ENCODE results near the gene LAMA2. TPM values are rescaled to one million over a fixed set of nuclear protein-coding genes. Genes with fewer than 3 reads are reported as not detected.

Gene LAMA2
- polyA plus RNA-seq, 3 donors, result not detected

DNA sequence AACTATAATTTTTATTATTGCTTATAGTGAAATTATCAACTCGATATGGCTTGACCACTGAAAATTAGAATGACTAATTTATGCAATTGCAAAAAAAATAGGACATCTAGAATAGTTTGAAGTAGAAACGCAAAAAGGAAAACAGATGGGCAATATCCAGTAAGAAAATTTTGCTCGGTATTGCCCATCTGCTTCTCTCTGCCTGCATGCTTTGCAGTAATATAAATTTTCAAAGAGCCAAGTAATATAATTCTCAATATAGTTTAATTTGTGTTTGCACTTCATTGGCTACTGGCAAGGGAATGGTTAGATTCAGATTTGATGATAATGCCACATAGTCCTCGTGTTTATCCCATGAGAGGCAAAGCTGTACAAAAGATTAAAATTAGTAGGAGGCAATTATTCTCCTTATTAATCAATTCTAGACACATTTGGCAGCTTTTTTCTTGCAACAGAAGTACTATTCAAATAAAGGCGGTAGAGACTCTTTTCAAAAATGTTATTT, 27.3 kb upstream of the LAMA2 start:
- Histone ChIP-seq H3K27me3 (ENCODE audit: control insufficient read depth in 2 of 2, insufficient read depth in 2 of 2, low read length in 2 of 2) (no peaks in the 10 kb centered on the region), H3K79me2 (ENCODE audit: insufficient read depth, low read length) (no peaks in the 10 kb centered on the region), H3K4me2 (replicated peaks; ENCODE audit: extremely low read depth, low read length, poor library complexity, severe bottlenecking) (no peak overlapping the region), H3K9me3 (replicated peaks in 1 of 2; ENCODE audit: control insufficient read depth in 1 of 2, insufficient read depth in 1 of 2, low read length in 2 of 2) (no peaks in the 10 kb centered on the region), H3K9ac (ENCODE audit: insufficient read depth, low read length, poor library complexity, severe bottlenecking) (no peak overlapping the region), H3K4me1 (ENCODE audit: control insufficient read depth in 1 of 2, insufficient read depth in 2 of 2, low read length in 2 of 2) (no peaks in the 10 kb centered on the region), H4K20me1 (ENCODE audit: insufficient read depth, low read length) (no peaks in the 10 kb centered on the region), H3K36me3 (replicated peaks in 1 of 2; ENCODE audit: control insufficient read depth in 1 of 2, insufficient read depth in 2 of 2, low read length in 2 of 2) (no peaks in the 10 kb centered on the region), H3K4me3 (replicated peaks in 1 of 3; ENCODE audit: low read depth in 2 of 3, low read length in 3 of 3) (no peak overlapping the region), H3K27ac (ENCODE audit: low read depth in 1 of 2, low read length in 2 of 2) (no peak overlapping the region), H2AFZ (ENCODE audit: insufficient read depth, low read depth, low read length, poor library complexity, severe bottlenecking) (no peak overlapping the region)
- Mint-ChIP-seq H3K4me3 (no peak overlapping the region), H3K4me1 (no peaks in the 10 kb centered on the region), H3K27me3 (ENCODE audit: low read depth in 3 of 3) (no peaks in the 10 kb centered on the region), H3K9me3 (peaks cover 0 to 10% (median 0%) of the 10 kb centered on the region in 7 donors), H3K36me3 (no peaks in the 10 kb centered on the region), H3K27ac (no peak overlapping the region)
- 80% methylated on average over 1 of the region's 5 CpGs for WGBS (ENCODE audit: insufficient coverage)
- DNase-seq, result no peak
- intact Hi-C loops (cut with micrococcal nuclease), result no loop called here
- TF ChIP-seq, protein P1, sequence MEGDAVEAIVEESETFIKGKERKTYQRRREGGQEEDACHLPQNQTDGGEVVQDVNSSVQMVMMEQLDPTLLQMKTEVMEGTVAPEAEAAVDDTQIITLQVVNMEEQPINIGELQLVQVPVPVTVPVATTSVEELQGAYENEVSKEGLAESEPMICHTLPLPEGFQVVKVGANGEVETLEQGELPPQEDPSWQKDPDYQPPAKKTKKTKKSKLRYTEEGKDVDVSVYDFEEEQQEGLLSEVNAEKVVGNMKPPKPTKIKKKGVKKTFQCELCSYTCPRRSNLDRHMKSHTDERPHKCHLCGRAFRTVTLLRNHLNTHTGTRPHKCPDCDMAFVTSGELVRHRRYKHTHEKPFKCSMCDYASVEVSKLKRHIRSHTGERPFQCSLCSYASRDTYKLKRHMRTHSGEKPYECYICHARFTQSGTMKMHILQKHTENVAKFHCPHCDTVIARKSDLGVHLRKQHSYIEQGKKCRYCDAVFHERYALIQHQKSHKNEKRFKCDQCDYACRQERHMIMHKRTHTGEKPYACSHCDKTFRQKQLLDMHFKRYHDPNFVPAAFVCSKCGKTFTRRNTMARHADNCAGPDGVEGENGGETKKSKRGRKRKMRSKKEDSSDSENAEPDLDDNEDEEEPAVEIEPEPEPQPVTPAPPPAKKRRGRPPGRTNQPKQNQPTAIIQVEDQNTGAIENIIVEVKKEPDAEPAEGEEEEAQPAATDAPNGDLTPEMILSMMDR (IDR thresholded peaks at IDR 0.05), result no peak

DNA sequence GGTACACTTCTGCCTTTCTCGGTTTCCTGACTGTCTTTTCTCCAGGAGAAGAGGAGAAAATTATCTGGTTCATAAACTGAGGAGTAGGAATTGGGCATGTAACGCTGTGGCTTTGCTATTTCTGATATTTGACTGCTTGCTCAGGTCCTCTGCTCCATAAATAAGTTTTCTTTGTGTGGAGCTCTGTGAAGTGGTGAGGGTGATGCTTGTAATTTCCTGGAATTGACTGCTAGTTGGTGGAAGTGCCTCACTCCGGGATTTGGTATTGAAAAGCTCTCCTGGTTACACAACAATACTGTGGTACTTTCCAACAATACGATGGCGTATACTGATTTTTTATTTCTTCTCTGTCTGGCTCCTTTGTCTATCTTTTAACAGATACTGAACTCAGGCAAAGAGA, 25.1 kb upstream of the LAMA2 start:
- no peak for DNase-seq
- H3K4me1 ChIP-seq (ENCODE audit: control insufficient read depth in 1 of 2, insufficient read depth in 2 of 2, low read length in 2 of 2), result no peaks in the 10 kb centered on the region
- TF ChIP-seq, protein P1 (IDR thresholded peaks at IDR 0.05), result no peak
- H3K4me3 ChIP-seq (replicated peaks in 1 of 3; ENCODE audit: low read depth in 2 of 3, low read length in 3 of 3), result no peak overlapping the region
- H3K27ac Mint-ChIP-seq, result no peak overlapping the region
- H3K36me3 ChIP-seq (replicated peaks in 1 of 2; ENCODE audit: control insufficient read depth in 1 of 2, insufficient read depth in 2 of 2, low read length in 2 of 2), result no peaks in the 10 kb centered on the region
- H3K9ac ChIP-seq (ENCODE audit: insufficient read depth, low read length, poor library complexity, severe bottlenecking), result no peak overlapping the region
- H2AFZ ChIP-seq (ENCODE audit: insufficient read depth, low read depth, low read length, poor library complexity, severe bottlenecking), result no peak overlapping the region
- no peaks in the 10 kb centered on the region for H4K20me1 ChIP-seq (ENCODE audit: insufficient read depth, low read length)
- no peaks in the 10 kb centered on the region for H3K79me2 ChIP-seq (ENCODE audit: insufficient read depth, low read length)
- H3K4me2 ChIP-seq (replicated peaks; ENCODE audit: extremely low read depth, low read length, poor library complexity, severe bottlenecking), result no peak overlapping the region
- intact Hi-C loops (cut with micrococcal nuclease), result no loop called here
- H3K27me3 Mint-ChIP-seq (ENCODE audit: low read depth in 3 of 3), result no peaks in the 10 kb centered on the region
- no peaks in the 10 kb centered on the region for H3K4me1 Mint-ChIP-seq
- WGBS (ENCODE audit: insufficient coverage), result 83% methylated on average over 1 of the region's 5 CpGs
- peaks cover 0 to 10% (median 5%) of the 10 kb centered on the region in 7 donors for H3K9me3 Mint-ChIP-seq
- no peak overlapping the region for H3K27ac ChIP-seq (ENCODE audit: low read depth in 1 of 2, low read length in 2 of 2)
- no peaks in the 10 kb centered on the region for H3K36me3 Mint-ChIP-seq
- H3K27me3 ChIP-seq (ENCODE audit: control insufficient read depth in 2 of 2, insufficient read depth in 2 of 2, low read length in 2 of 2), result no peaks in the 10 kb centered on the region
- H3K4me3 Mint-ChIP-seq, result no peak overlapping the region
- H3K9me3 ChIP-seq (replicated peaks in 1 of 2; ENCODE audit: control insufficient read depth in 1 of 2, insufficient read depth in 1 of 2, low read length in 2 of 2), result peaks cover 0 to 6% of the 10 kb centered on the region in 2 donors
